Esophagus (tissue), 2 donors: ENCODE results near the gene GCLC. TPM values are rescaled to one million over a fixed set of nuclear protein-coding genes. Genes with fewer than 3 reads are reported as not detected.

Experiments used
- H3K27ac ChIP-seq, 2 donors: one replicate each; pipeline ENCODE4 v1.5.1; 2013; ENCODE audit warnings: low read depth in 2 of 2, mild to moderate bottlenecking in 2 of 2, inconsistent platforms in 1 of 2, low read length in 1 of 2, moderate library complexity in 1 of 2
- H3K27me3 ChIP-seq, 2 donors: one replicate each; pipeline ENCODE4 v1.6.1; 2013; ENCODE audit warnings: low read length in 2 of 2, control low read depth in 1 of 2, mild to moderate bottlenecking in 1 of 2; ENCODE audit not compliant: insufficient read depth in 2 of 2, control insufficient read depth in 1 of 2
- H3K36me3 ChIP-seq, 2 donors: one replicate each; pipeline ENCODE4 v1.6.1; 2013; ENCODE audit warnings: low read length in 1 of 2; ENCODE audit not compliant: control insufficient read depth in 2 of 2, insufficient read depth in 2 of 2
- H3K4me1 ChIP-seq, 2 donors: one replicate each; pipeline ENCODE4 v1.6.1; 2013; ENCODE audit warnings: low read length in 1 of 2; ENCODE audit not compliant: control insufficient read depth in 2 of 2, insufficient read depth in 2 of 2
- H3K4me3 ChIP-seq, 2 donors: one replicate each; pipeline ENCODE4 v1.5.1; 2013; ENCODE audit warnings: low read length in 2 of 2, mild to moderate bottlenecking in 2 of 2, low read depth in 1 of 2, moderate library complexity in 1 of 2
- H3K9me3 ChIP-seq, 2 donors: one replicate each; pipeline ENCODE4 v1.6.1; 2013; ENCODE audit warnings: mild to moderate bottlenecking in 2 of 2, low read depth in 1 of 2, low read length in 1 of 2, moderate library complexity in 1 of 2; ENCODE audit not compliant: control insufficient read depth in 2 of 2, insufficient read depth in 1 of 2
- WGBS, 2 donors: extraction: QIAGEN DNeasy Blood & Tissue Kit; methylation state at CpG; one replicate each; pipeline ENCODE4 v1.1.7; 2013; 5-methylcytosine and 5-hydroxymethylcytosine counted together
- polyA plus RNA-seq, 2 donors: library from polyadenylated mRNA; stranded (reverse); fragments of 200-250 nt; gene quantifications; one replicate each; pipeline ENCODE4 v1.2.3, GENCODE V29; 2013
- donor health status: healthy with polysubstance abuse.
- donor health status: Bipolar disorder and iron deficiency.

The GCLC gene
- polyA plus RNA-seq, 2 donors = 12.9 to 22.6 TPM

DNA sequence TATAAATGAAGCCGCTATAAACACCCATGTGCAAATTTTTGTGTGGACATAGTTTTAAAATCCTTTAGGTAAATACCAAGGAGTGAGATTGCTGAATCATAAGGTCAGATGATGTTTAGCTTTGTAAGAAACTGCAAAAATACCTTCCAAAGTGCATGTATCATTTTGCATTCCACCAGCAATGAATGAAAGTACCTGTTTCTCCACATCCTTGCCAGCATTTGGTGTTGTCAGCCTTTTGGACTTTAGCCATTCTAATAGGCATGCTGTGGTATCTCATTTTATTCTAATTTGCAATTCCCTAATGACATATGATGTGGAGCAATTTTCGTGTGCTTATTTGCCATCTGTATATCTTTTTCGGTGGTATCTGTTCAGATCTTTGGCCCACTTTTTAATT lies 93.7 kb downstream of the GCLC start:
- H3K27me3 ChIP-seq = no peaks in the 10 kb centered on the region
- H3K9me3 ChIP-seq = peaks cover 0 to 2% of the 10 kb centered on the region in 2 donors
- no peaks in the 10 kb centered on the region for H3K4me1 ChIP-seq
- no peak overlapping the region for H3K4me3 ChIP-seq
- no peak overlapping the region for H3K27ac ChIP-seq
- H3K36me3 ChIP-seq = no peaks in the 10 kb centered on the region
- 79 to 87% methylated on average over 3 of the region's 3 CpGs for WGBS, 2 donors

GRCh38 chr6:53447865-53448264 lies 97.0 kb downstream of the GCLC start:
- Histone ChIP-seq H3K4me3 (no peak overlapping the region), H3K36me3 (no peaks in the 10 kb centered on the region), H3K9me3 (peaks cover 0 to 2% of the 10 kb centered on the region in 2 donors), H3K27ac (no peak overlapping the region), H3K4me1 (no peaks in the 10 kb centered on the region), H3K27me3 (no peaks in the 10 kb centered on the region)
- 88 to 91% methylated on average over 2 of the region's 2 CpGs for WGBS, 2 donors

Other genes starting within 250 kb of the GCLC start
- gene ELOVL5, start 196.2 kb downstream of the GCLC start, polyA plus RNA-seq = 10 to 100 TPM in 1 of 2 donors, 1 to 10 TPM in 1; 9.5 to 20.1 TPM
- gene KLHL31, start 120.7 kb upstream of the GCLC start, polyA plus RNA-seq = under 1 TPM; 0.09 to 0.41 TPM
- 10 to 100 TPM; 13.6 to 15.2 TPM for gene LRRC1, start 249.9 kb upstream of the GCLC start, polyA plus RNA-seq